HL-60 (cell line): ENCODE data around the gene ZBTB47.

ENCODE experiments used
- CTCF ChIP-seq: IDR thresholded peaks from one replicate; pipeline ENCODE4 v1.5.1; 2011; ENCODE audit warnings: low read length, control low read depth, inconsistent platforms; ENCODE audit not compliant: insufficient read depth
- POLR2AphosphoS5 ChIP-seq: IDR thresholded peaks from 2 replicates; pipeline ENCODE4 v1.6.1; 2012; ENCODE audit warnings: low read depth
- REST ChIP-seq: IDR thresholded peaks from 2 replicates; pipeline ENCODE4 v1.6.1; 2012; ENCODE audit warnings: low read depth; ENCODE audit not compliant: insufficient replicate concordance

- no peak for TF ChIP-seq POLR2AphosphoS5
- TF ChIP-seq CTCF: no peak
- no peak for TF ChIP-seq REST
These were observed 47.8 kb upstream of the ZBTB47 start for GRCh38 chr3:42605546-42606173.
